Stimulated activated CD4-positive, alpha-beta T cell treated with anti-CD3 and anti-CD28 coated beads, Interleukin-12 subunit alpha, Interleukin-12 subunit beta, amount 100 ng/mL, for 4 hours (primary cell): ENCODE results near the gene HDAC6.
"Not testable (repeated sequence)": the region's sequence is repeated elsewhere in the genome, so short reads cannot be mapped to it uniquely, and the experiment has no call there.

ENCODE experiments used
- DNase-seq: peaks from one replicate; pipeline ENCODE4 v3.0.0-alpha.2; 2020

HDAC6 gene

DNA sequence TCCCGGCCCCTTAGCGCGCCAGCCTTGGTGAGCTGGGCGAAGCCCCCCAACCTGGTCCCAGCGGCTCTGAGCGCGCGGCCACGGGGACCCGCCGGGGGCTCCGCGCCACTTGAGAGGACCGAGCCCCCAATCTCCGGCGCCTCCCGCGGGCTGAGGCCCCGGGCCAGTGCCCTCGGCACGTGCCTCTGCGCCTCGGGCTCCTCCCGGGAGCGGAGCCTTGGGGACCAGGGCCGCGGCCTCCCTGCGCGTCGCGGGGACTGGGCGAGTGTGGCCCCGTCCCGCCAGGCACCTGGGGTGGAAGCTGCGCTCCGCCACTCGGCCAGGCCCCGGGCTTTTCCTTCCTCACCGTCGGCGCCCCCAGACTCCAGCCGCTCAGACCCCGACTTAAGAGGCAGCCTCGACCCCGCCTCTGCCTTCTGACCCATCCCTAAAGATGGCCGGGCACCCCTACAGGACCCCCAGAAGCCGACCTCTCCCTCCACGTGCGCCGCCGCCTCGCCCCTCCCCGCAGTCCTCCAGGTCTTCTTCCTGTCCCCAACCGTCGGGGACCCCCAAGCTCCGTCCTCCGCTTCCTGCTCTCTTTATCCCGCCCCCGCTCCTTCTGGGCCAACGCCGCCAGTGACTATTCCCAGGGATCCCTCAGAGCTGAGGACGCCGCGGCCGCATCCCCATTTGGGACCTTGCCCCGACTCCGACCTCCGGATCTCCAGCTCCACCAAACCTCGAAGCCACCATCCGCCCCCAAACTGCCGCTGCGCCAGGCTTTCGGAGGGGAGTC, 25.2 kb downstream of the HDAC6 start:
- no peak for DNase-seq

DNA sequence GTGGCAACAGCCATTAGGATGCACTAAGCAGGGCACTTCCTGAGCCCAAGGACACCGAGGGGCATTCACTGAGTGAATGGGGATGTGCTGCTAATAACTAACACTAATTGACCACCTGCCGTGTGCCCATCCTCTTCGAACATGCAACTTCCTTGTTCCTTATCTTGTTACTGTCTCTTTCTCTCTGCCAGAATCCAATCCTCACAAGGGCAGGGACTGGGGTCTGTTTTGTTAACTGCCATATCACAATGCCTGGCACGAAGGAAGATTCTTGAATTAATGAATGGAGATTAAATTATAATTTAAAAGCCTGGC, 25.7 kb downstream of the HDAC6 start:
- no peak for DNase-seq

DNA sequence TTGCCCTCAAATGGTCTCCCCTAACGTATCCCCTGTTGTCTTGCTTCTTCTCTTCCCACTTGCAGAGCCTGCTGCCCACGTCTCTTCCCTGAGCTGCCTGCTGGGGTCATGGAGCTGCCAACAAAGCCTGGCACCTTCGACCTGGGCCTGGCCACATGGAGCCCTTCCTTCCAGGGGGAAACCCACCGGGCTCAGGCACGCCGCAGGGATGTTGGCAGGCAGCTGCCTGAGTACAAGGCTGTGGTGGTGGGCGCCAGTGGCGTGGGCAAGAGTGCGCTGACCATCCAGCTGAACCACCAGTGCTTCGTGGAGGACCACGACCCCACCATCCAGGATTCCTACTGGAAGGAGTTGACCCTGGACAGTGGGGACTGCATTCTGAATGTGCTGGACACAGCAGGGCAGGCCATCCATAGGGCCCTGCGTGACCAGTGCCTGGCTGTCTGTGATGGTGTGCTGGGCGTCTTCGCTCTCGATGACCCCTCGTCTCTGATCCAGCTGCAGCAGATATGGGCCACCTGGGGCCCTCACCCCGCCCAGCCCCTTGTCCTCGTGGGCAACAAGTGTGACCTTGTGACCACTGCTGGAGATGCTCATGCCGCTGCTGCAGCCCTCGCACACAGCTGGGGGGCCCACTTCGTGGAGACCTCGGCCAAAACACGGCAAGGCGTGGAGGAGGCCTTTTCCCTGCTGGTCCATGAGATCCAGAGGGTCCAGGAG, 27.3 kb downstream of the HDAC6 start:
- no peak for DNase-seq

DNA sequence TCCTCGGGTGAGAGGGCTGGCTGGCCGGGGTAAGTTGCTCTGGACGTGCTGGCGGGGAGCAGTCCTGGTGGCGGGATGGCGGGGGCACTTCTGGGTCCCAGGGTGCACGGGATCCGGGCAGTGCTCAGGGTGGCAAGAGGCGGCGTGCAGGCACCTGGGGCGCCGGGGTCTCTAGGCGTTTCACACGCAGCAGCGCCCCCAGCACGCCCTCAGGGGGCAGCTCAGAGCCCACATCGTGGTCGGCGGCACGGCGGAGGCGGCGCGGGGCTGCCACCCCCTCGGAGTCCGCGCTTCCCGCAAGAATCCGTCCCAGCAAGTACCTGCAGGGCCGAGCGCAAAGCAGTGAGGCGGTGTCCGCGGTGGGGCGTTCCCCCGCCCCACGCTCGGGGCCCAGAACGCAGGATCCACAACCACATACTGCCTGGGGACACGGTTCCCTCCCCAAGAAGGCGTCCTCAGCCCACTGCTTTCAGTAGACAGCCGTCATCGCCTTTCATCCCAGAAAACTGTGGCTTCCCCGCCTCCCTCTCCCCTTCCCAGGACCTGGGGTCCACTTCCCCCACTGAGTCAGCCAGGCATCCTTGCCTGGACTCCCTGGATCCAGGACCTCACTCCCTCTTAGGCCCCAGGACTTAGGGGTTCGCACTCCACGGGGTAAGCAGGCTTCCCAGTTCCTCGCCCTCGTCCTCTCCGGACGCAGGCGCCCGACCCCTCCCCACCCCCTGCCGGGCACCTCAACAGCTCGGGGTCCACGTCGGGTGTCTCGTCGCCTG, 29.5 kb downstream of the HDAC6 start:
- no peak for DNase-seq

DNA sequence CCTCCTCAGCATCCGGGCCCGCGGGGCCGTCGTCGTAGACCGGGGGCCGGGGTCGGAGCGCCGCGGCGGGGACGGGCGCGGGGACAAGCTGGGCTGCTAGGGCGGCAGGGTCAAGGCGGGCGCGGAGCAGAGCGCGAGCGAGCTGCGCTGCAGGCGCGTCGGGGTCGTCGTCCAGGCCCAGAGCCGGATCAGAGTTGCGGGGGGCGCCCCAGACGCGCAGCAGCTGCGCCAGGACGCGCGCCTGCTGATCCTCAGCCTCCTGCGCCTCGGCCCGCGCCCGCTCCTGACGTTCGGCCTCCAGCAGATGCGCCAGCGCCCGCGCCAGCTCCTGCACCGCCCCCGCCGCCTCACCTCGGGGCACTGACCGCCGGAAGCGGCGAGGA, 30.0 kb downstream of the HDAC6 start:
- DNase-seq = no peak

DNA sequence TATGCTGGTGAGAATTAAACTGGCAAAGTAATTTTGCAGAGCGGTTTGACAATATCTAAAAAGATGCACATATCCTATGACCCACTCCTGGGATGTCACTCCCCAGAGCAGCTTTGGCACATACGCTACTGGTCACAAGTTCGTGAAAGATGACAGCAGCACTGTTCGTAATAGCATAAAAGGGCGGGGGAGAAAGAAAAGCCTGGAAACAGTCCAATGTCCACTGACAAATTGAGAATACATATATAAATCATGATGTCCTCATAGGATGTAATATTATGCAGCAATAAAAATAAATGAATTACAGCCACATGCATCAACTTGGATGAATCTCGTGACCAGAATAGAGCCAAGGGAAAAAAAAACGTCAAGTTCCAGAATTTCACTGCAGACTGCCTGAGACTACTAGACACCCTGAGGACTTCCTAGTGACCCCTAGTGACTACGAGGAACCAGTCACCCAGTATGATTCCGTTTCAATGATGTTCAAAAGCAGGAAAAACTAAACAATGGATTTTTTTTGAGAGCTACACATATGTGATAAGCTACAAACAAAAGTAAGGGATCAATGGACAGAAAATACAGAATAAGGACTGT, 31.8 kb downstream of the HDAC6 start:
- DNase-seq = no peak

DNA sequence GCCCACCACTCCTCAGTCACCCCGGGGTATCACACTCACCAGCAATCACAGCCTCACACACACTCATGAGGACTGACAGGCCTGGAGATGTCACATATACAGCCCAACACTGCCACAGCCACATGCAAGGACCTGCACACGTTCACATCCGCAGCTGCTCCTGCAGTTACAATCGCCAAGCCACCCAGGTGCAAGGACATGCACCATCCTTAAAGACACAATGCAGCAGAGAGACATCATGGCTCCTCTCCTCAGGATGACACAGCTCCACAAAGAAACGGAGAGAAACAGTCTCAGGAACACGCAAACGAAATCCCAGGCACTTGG, 32.5 kb downstream of the HDAC6 start:
- no peak for DNase-seq

DNA sequence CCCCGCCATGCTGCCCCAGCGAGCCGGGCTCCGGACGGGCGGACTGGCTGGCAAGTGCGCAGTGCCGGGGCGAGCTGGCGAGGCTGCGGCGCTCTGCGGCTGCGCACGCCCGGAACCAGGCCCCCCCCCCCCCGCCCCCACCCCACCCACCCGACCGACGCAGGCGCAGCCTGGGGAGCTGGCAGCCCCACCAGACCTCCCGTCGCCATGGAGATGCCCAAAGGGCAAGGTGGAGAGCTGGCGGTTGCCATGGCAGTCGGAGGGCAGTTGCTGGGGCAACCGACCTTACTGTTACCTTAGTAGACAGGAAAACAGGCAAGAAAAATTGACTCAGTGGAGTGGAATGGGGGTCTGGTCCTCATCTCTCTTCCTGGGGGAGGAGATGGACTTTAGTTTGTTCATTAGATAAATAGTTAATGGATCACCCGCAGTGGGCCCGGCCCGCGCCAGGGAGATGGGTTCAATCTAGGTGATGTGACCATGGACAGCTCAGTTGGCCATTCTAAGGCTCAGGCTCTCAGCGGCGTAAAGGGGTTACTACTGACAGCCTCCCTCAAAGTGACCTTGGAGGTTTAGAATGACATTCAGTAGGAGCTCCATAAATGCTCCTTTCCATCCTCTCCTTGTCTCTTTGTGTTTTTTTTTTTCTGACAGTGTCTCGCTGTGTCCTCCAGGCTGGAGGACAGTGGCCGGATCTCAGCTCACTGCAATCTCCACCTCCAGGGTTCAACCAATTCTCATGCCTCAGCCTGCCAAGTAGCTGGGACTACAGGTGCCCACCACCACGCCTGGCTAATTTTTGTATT, 33.9 kb downstream of the HDAC6 start, which contains the start of gene PCSK1N:
TSS of gene PCSK1N (minus strand) at position 87 of the 806 bp plus-strand sequence. CDS start at position 9, 78 bp downstream.
- no peak for DNase-seq

DNA sequence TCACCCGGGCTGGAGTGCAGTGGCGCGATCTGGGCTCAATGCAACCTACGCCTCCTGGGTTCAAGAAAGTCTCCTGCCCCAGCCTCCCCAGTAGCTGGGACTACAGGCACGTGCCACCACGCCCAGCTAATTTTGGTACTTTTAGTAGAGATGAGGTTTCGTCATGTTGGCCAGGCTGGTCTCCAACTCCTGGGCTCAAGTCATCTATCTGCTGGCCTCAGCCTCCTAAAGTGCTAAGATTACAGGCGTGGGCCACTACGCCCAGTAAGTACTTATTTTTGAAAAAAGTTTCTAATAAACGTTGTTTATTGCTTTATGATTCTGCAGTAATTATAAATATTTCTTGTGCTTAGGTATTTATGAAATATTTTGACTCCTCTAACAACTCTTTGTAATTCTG, 37.8 kb downstream of the HDAC6 start:
- DNase-seq = no peak

DNA sequence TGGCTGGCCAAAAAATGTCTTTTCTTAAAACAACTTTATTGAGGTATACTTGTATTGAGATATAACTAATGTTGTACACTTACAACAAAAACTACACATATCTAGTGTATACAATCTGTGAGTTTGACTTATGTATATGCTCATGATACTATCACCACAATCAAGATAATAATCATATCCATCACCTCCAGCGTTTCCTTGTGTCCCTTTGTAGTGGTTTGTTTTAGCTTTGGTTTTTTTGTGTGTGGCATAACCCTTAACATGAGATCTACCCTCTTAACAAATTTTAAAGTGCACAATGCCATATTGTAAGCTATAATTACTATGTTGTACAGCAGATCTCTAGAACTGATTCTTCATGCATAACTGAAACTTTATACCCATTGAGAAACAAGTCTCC, 47.0 kb downstream of the HDAC6 start:
- no peak for DNase-seq

DNA sequence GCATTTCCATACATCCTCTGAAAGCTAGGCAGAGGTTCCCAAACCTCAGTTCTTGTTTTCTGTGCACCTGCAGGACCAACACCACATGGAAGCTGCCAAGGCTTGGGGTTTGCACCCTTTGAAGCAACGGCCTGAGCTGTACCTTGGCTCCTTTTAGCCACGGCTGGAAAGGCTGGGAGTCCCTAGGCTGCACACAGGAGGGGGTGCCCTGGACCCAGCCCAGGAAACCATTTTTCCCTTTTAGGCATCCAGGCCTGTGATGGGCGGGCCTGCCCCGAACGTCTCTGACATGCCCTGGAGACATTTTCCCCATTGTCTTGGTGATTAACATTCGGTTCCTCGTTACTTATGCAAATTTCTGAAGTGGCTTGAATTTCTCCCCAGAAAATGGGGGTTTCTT, 51.0 kb downstream of the HDAC6 start:
- DNase-seq = no peak

DNA sequence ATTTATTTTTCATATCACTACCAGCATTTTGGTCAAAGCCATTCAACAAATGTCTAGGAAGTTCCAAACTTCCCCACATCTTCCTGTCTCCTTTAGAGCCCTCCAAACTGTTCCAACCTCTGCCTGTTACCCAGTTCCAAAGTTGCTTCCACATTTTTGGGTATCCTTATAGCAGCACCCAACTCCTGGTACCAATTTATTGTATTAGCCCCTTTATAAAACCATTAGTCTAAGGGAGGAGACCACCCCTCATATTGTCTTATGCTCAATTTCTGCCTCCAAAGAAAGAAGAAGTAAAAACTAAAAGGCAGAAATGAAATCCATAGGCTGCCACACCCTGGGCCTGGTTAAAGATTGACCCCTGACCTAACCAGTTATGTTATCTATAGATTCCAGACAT, 51.6 kb downstream of the HDAC6 start:
- DNase-seq = not testable (repeated sequence)

DNA sequence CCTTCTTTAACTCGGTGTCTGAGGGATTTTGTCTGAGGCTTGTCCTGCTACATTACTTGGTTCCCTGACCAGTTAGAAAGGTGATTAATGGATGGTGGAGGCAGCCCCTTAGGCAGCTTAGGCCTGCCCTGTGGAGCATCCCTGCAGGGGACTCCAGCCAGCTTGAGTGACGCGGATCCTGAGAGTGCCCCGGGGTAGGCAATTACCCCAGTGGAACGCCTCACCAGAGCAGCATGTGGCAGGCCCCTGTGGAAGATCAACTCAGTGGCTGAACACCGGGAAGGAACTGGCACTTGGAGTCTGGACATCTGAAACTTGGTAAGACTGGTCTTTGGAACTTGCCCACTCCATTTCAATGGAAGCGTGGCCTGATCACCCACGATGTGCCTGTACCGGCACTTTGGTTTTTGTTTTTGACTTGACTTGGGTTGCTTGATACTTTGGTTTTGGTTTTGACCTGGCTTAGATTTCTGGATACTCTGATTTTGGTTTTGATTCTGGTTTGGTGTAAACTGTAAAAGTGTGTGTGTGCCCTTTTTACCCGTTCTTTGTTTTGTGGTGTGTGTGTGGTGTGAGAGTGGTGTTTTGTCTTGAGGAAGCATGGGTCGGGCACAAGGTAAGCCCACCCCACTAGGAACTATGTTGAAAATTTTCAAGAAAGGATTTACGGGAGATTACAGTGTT, 52.4 kb downstream of the HDAC6 start:
- not testable (repeated sequence) for DNase-seq

DNA sequence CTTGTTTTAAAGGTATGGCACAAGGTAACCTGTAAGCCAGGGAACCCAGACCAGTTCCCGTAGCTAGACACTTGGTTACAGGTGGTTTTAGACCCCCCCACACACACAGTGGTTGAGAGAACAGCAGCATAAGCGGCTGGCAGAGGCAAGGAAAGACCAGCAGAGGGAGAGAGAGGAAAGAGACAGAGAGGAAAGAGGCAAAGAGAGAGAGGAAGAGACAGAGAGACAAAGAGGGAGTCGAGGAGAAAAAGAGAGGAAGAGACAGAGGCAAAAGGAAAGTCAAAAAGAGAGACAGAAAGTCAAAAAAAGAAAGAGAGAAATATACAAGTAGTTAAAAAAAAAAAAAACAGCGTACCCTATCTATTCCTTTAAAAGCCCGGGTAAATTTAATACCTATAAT, 53.0 kb downstream of the HDAC6 start:
- no peak for DNase-seq

DNA sequence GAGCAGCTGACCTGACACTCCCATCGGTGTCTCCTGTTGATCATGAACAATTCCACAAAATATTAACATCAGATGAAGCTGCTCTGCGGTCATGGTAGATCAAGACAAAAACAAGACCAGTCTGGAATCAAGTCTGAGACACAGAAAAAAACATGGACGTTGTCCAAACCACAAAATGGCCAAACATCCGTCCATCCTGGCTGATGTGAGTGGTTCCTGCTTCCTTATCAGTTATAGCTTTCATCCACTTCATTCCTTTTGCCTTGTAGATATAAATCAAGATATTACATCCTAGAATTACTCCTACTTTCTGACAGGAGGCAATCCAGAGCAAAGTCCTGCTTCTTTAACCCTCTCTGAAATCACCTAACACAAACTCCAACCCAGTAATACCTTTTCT, 62.3 kb downstream of the HDAC6 start:
- no peak for DNase-seq

DNA sequence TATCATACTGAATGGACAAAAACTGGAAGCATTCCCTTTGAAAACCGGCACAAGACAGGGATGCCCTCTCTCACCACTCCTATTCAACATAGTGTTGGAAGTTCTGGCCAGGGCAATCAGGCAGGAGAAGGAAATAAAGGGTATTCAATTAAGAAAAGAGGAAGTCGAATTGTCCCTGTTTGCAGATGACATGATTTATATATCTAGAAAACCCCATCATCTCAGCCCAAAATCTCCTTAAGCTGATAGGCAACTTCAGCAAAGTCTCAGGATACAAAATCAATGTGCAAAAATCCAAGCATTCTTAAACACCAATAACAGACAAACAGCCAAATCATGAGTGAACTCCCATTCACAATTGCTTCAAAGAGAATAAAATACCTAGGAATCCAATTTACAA, 70.2 kb downstream of the HDAC6 start:
- DNase-seq = not testable (repeated sequence)
